ENCODE results near the gene KRT36. TPM values are rescaled to one million over a fixed set of nuclear protein-coding genes. Genes with fewer than 3 reads are reported as not detected.
A peak's percentile ranks its signal among the peaks of the same experiment; 100 is the strongest.

The KRT36 gene
- not detected in 2 replicates for total RNA-seq (2014; rRNA removed; shearing (Covaris generic))

- Histone ChIP-seq H3K4me3 (no peak within 1 kb of the TSS), H3K9me3 (replicated peaks) (no peaks in the 10 kb centered on the region), H3K27me3 (no peaks in the 10 kb centered on the region), H3K27ac (no peak within 1 kb of the TSS), H3K36me3 (no peaks in the 10 kb centered on the region), H3K4me1 (peaks cover 5% of the 10 kb centered on the region)
- no peak for DNase-seq
Observed at GRCh38 chr17:41489531-41489930, at the start of gene KRT36. TSS of gene KRT36 (minus strand) at chr17:41489910. CDS start at chr17:41489864, 46 bp downstream.

- Histone ChIP-seq H3K4me1 (peaks cover 3% of the 10 kb centered on the region; the same call in 1 of the 2 replicates), H3K9me3 (replicated peaks) (no peaks in the 10 kb centered on the region), H3K27me3 (no peaks in the 10 kb centered on the region), H3K27ac (no peak overlapping the region), H3K4me3 (no peak overlapping the region), H3K36me3 (no peaks in the 10 kb centered on the region)
- no peak for DNase-seq
Observed at GRCh38 chr17:41539071-41539492, 49.4 kb upstream of the KRT36 start.

- Histone ChIP-seq H3K9me3 (replicated peaks) (no peaks in the 10 kb centered on the region), H3K27ac (no peak overlapping the region), H3K4me1 (peaks cover 3% of the 10 kb centered on the region; the same call in 1 of the 2 replicates), H3K27me3 (no peaks in the 10 kb centered on the region), H3K36me3 (no peaks in the 10 kb centered on the region), H3K4me3 (no peak overlapping the region)
- peak in 1 of 2 experiments; percentile 16 for DNase-seq
Observed at GRCh38 chr17:41538565-41538991, 48.9 kb upstream of the KRT36 start.

- DNase-seq, result no peak
- H3K4me1 ChIP-seq, result peaks cover 3% of the 10 kb centered on the region; the same call in 1 of the 2 replicates
- H3K36me3 ChIP-seq, result no peaks in the 10 kb centered on the region
- H3K4me3 ChIP-seq, result no peak overlapping the region
- no peaks in the 10 kb centered on the region for H3K27me3 ChIP-seq
- no peaks in the 10 kb centered on the region for H3K9me3 ChIP-seq (replicated peaks)
- no peak overlapping the region for H3K27ac ChIP-seq
Observed at GRCh38 chr17:41537990-41538389, 48.3 kb upstream of the KRT36 start.

GRCh38 chr17:41537614-41537954 lies 47.9 kb upstream of the KRT36 start:
- Histone ChIP-seq H3K4me3 (no peak overlapping the region), H3K27me3 (no peaks in the 10 kb centered on the region)

GRCh38 chr17:41536741-41537613 lies 47.3 kb upstream of the KRT36 start:
- H3K27ac ChIP-seq, result no peak overlapping the region

More at GRCh38 chr17:41537614-41537954, 47.9 kb upstream of the KRT36 start:
- H3K9me3 ChIP-seq (replicated peaks), result no peaks in the 10 kb centered on the region
- peaks cover 3% of the 10 kb centered on the region; the same call in 1 of the 2 replicates for H3K4me1 ChIP-seq
- no peak overlapping the region for H3K27ac ChIP-seq
- no peaks in the 10 kb centered on the region for H3K36me3 ChIP-seq
- no peak for DNase-seq

GRCh38 chr17:41535764-41536481 lies 46.2 kb upstream of the KRT36 start:
- peaks cover 3% of the 10 kb centered on the region; the same call in 1 of the 2 replicates for H3K4me1 ChIP-seq
- no peak for DNase-seq
- no peak overlapping the region for H3K4me3 ChIP-seq
- H3K27ac ChIP-seq, result no peak overlapping the region
- no peaks in the 10 kb centered on the region for H3K9me3 ChIP-seq (replicated peaks)
- H3K36me3 ChIP-seq, result no peaks in the 10 kb centered on the region
- no peaks in the 10 kb centered on the region for H3K27me3 ChIP-seq

More at GRCh38 chr17:41536741-41537613, 47.3 kb upstream of the KRT36 start:
- Histone ChIP-seq H3K27me3 (no peaks in the 10 kb centered on the region), H3K9me3 (replicated peaks) (no peaks in the 10 kb centered on the region), H3K36me3 (no peaks in the 10 kb centered on the region), H3K4me1 (peaks cover 3% of the 10 kb centered on the region; the same call in 1 of the 2 replicates), H3K4me3 (no peak overlapping the region)
- no peak for DNase-seq

GRCh38 chr17:41534899-41535546 lies 45.3 kb upstream of the KRT36 start:
- Histone ChIP-seq H3K9me3 (replicated peaks) (no peaks in the 10 kb centered on the region), H3K36me3 (no peaks in the 10 kb centered on the region), H3K27me3 (no peaks in the 10 kb centered on the region), H3K4me1 (peaks cover 3% of the 10 kb centered on the region; the same call in 1 of the 2 replicates), H3K27ac (no peak overlapping the region), H3K4me3 (no peak overlapping the region)
- DNase-seq, result no peak

GRCh38 chr17:41533613-41534012 lies 43.9 kb upstream of the KRT36 start:
- Histone ChIP-seq H3K4me1 (no peaks in the 10 kb centered on the region; the same call in 1 of the 2 replicates), H3K9me3 (replicated peaks) (no peaks in the 10 kb centered on the region), H3K27me3 (no peaks in the 10 kb centered on the region), H3K27ac (no peak overlapping the region), H3K36me3 (no peaks in the 10 kb centered on the region), H3K4me3 (no peak overlapping the region)
- DNase-seq, result no peak

- H3K27me3 ChIP-seq, result no peaks in the 10 kb centered on the region
- H3K4me3 ChIP-seq, result no peak overlapping the region
- H3K27ac ChIP-seq, result no peak overlapping the region
- H3K36me3 ChIP-seq, result no peaks in the 10 kb centered on the region
- DNase-seq, result no peak
- H3K9me3 ChIP-seq (replicated peaks), result no peaks in the 10 kb centered on the region
- H3K4me1 ChIP-seq, result no peaks in the 10 kb centered on the region
Observed at GRCh38 chr17:41532947-41533570, 43.3 kb upstream of the KRT36 start.

GRCh38 chr17:41531993-41532392 lies 42.3 kb upstream of the KRT36 start:
- no peaks in the 10 kb centered on the region for H3K36me3 ChIP-seq
- no peaks in the 10 kb centered on the region for H3K9me3 ChIP-seq (replicated peaks)
- H3K27me3 ChIP-seq, result no peaks in the 10 kb centered on the region
- no peak for DNase-seq
- no peak overlapping the region for H3K4me3 ChIP-seq
- H3K4me1 ChIP-seq, result no peaks in the 10 kb centered on the region
- H3K27ac ChIP-seq, result no peak overlapping the region

GRCh38 chr17:41530062-41531048 lies 40.6 kb upstream of the KRT36 start:
- no peak for DNase-seq
- no peak overlapping the region for H3K4me3 ChIP-seq

GRCh38 chr17:41529491-41529915 lies 39.8 kb upstream of the KRT36 start:
- no peak overlapping the region for H3K4me3 ChIP-seq
- H3K27me3 ChIP-seq, result no peaks in the 10 kb centered on the region
- H3K27ac ChIP-seq, result no peak overlapping the region
- no peak for DNase-seq
- H3K4me1 ChIP-seq, result no peaks in the 10 kb centered on the region
- H3K36me3 ChIP-seq, result no peaks in the 10 kb centered on the region
- no peaks in the 10 kb centered on the region for H3K9me3 ChIP-seq (replicated peaks)

More at GRCh38 chr17:41530062-41531048, 40.6 kb upstream of the KRT36 start:
- Histone ChIP-seq H3K36me3 (no peaks in the 10 kb centered on the region), H3K27ac (no peak overlapping the region), H3K27me3 (no peaks in the 10 kb centered on the region), H3K4me1 (no peaks in the 10 kb centered on the region), H3K9me3 (replicated peaks) (no peaks in the 10 kb centered on the region)

All from SJCRH30 (cell line).